Loucy (cell line): ENCODE measurements around the gene KCNMA1.

Experiments used
- CTCF ChIP-seq: fragments of 200-600 bp; sonication (generic); conservative IDR thresholded peaks from 2 replicates; pipeline ENCODE4 v1.5.1; 2014; ENCODE audit warnings: mild to moderate bottlenecking, antibody characterized with exemption, low read length
- EZH2phosphoT487 ChIP-seq: fragments of 200-600 bp; IDR thresholded peaks from 2 replicates; pipeline ENCODE4 v1.6.1; 2018; ENCODE audit warnings: antibody characterized with exemption, mild to moderate bottlenecking, moderate library complexity, borderline replicate concordance

- TF ChIP-seq CTCF (no peak), EZH2phosphoT487 (no peak)
Observed at GRCh38 chr10:77554996-77555397, 82.6 kb downstream of the KCNMA1 start.
